LNCAP (cell line): ENCODE measurements around the gene SELENOO.

ENCODE experiments used
- TF ChIP-seq, protein P1 (sequence below): fragments of 450-650 bp; IDR thresholded peaks from 2 replicates; pipeline ENCODE4 v1.5.1; 2017; ENCODE audit warnings: mild to moderate bottlenecking

SELENOO gene

DNA sequence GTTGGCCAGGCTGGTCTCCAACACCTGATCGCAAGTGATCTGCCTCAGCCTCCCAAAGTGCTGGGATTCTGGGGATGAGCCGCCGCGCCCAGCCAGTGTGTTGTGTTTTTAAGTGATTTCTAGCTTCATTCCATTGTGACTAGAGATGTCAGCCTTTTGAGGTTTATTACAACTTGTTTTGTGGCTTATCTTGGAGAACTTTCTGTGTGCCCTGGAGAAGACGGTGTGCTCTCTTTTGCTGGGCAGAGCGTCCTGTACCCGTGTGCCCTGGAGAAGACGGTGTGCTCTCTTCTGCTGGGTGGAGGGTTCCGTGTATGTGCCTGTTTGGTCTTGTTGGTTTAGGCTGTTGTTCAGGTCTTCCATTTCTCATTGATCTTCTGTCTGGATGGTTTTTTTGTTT lies 12.5 kb downstream of the SELENOO start:
- TF ChIP-seq, protein P1, sequence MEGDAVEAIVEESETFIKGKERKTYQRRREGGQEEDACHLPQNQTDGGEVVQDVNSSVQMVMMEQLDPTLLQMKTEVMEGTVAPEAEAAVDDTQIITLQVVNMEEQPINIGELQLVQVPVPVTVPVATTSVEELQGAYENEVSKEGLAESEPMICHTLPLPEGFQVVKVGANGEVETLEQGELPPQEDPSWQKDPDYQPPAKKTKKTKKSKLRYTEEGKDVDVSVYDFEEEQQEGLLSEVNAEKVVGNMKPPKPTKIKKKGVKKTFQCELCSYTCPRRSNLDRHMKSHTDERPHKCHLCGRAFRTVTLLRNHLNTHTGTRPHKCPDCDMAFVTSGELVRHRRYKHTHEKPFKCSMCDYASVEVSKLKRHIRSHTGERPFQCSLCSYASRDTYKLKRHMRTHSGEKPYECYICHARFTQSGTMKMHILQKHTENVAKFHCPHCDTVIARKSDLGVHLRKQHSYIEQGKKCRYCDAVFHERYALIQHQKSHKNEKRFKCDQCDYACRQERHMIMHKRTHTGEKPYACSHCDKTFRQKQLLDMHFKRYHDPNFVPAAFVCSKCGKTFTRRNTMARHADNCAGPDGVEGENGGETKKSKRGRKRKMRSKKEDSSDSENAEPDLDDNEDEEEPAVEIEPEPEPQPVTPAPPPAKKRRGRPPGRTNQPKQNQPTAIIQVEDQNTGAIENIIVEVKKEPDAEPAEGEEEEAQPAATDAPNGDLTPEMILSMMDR: no peak

DNA sequence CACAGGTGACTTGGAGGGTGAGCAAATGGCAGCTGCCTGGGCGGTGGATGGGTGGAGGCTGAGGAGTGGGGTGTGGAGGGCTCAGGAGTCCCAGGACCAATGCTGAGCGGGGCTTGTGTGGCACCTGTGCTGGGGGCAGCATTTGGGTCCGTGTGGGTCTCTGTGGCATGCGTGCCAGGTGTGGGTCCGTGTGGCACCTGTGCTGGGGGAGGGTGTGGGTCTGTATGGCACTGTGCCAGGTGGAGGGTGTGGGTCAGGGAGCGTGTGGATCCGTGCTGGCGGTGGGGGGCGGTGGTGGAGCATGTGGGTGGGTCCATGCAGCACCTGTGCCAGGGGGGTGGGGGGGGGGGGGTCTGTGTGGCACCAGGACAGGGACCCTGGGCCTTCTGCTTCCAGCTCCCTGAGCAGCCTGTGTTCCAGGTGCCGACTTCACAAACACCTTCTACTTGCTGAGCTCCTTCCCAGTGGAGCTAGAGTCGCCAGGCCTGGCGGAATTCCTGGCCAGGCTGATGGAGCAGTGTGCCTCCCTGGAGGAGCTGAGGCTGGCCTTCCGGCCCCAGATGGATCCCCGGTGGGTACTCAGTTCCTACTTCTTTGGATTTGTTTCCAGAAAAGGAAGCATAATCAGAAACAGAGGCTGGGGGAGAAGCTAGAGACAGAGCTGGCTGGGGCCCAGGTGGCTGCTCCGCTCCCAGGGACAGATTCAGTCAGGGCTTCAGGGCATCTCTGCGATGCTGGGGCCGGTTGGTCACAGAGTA lies 14.7 kb downstream of the SELENOO start:
- TF ChIP-seq, protein P1: no peak

DNA sequence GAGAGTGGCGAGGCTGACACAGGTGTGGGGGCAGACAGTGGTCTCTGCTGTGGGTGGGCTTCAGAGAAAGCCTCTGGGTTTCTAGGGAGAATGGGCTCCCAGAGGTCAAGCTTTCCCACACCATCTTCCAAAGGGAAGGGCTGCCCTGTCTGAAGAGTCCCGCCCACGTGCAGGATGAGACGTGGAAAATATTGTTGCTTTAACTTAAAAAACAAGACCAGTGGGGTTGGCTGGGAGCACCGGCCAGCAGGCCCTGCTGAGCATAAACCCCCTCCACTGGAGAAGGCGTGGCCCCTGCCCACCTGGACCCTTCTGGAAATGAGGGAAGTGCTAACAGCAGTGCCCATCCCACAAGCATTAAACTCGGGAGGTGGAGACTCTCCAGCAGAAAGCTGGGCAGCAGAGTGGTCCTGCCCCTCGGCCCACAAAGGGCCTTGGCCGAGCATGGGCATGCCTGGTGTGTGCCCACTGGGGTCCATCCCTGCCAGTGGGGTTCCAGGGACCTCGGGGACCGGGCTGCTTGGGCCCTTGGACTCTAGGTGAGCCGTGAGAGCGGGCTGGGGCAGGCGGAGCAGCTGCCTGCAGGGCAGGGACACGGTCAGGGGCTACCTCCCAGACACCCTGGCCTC lies 15.4 kb downstream of the SELENOO start:
- TF ChIP-seq, protein P1: no peak

DNA sequence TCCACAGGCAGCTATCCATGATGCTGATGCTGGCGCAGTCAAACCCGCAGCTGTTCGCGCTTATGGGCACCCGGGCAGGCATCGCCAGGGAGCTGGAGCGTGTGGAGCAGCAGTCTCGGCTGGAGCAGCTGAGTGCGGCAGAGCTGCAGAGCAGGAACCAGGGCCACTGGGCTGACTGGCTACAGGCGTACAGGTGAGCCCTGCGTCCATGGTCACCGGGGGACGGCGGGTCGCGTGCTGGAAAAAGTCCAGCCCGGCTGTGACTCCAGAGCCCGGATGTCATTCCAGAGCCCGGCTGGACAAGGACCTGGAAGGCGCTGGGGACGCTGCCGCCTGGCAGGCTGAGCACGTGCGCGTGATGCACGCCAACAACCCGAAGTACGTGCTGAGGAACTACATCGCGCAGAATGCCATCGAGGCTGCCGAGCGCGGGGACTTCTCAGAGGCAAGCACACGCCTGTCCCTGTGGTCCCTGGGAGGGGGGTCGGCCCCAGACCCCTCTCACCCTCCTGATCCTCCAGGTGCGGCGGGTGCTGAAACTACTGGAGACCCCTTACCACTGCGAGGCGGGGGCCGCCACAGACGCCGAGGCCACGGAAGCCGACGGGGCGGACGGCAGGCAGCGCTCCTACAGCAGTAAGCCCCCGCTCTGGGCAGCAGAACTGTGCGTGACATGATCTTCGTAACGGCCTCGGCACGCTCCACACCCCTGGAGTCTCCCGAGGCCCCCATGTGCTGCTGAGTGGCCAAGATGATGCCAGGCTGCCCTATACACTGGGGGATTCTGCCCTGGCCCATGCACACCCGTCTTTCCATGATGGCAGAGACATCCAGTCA lies 16.1 kb downstream of the SELENOO start:
- TF ChIP-seq, protein P1: no peak

DNA sequence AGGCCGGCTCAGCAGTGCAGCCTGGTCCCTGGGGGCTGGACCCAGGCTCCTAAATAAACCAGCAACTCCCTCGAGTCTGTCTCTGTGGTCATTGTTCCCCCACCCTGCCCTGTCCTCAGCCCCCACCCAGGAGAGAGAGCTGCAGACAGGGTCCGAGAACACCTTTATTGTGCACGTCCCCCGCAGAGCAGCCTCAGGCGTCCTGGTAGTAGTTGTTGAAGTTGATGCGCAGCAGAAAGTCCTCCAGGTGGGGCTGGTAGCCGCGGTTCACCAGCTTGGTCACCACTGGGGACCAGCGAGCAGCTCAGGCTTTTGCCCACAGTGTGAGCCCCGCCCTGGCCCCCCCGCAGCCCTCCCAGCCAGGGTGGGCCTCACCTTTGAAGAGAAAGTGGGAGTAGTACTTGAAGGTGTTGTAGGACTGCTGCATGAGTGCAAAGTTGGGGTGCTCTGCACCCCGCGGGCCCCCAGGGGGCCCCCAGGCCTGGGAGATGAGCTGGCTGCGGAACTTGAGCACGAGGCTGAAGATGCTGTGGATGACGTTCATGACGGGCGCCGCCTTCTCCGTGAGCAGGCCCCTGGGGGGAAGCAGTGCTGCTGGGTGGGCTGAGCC lies 16.8 kb downstream of the SELENOO start:
- TF ChIP-seq, protein P1: no peak

DNA sequence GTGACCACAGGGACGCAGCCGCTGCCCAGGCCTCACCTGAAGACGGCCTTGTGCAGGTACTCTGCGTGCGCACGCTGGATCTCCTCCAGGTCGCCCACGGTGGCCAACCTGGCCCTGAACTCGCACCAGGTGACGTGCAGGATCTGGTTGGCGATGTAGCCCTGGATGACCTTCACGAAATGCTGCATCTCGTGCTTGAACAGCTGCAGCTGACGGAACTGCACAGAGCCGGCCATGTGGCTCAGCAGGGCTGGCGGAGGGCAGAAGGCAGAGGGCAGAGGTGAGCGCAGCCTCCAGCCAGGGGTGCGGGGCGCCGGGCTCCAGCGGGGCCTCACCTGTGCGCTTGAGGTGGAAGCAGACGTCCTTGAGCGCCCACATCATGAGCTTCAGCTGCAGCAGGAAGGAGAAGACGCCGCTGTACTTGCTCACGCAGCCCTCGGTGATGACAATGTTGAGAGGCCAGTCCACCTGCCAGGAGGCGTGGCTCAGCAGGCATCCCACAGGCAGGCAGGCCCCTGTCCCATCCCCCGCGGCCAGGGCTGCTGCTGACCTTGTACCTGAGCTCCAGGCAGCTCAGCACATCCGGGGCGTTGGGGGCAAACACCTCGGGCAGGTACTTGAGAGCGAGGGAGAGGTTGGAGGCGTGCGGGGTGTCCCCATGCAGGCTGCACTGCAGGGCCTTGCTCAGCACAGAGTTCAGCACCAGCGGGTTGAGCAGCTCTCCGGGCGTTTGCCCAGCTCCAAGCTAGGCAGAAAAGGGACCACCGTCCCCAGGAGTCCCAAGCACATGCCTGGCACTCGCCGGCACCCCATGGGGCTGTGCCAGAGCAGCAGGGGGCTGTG lies 17.6 kb downstream of the SELENOO start:
- TF ChIP-seq, protein P1: no peak
